Measurements from ENCODE around the gene UNKL.

UNKL gene

DNA sequence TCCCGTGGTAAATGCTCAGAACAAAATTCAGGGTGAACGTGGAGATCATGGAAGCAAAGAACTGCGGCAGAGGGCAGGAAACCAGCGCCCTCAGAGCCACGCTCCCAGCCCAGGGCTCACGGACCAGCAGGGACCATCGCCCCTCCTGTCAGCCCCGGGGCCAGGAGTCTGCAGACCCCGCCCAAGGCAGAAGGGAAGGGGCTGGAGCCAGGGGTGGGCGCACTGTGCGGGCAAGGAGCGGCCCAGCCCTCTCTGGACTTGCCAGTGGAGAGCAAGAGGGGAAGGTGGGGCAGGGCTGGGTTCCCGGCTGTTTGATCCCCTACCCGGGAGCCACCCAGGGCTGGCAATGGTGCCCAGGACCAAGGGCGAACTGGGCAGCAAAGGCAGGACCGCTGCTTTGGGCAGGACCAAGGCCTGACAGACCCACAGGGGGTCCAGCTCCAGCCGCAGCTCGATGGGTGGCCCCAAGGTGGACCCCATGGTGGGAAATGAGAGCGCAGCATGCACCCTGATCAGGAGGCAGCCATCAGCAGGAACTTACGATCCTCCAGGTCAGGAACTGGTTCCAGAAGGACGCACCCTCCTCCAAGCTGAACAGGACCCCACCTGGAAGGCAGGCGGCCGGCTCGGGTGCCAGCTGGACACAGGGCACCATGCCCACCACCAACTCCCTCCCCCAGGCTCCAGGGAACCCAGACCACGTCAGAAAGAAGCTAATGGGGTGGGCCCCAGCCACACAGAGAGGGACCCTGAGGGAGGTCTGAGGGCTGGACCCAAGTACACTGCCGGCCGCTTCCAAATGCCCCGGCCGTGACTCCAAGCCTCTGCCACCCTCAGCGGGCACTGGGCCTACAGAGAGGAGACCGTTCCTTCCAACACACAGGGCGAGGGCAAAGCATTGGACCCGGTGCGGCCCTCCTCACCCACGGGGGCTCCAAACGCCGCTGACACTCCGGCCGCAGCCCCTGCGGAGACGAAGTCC lies 41.0 kb upstream of the UNKL start:
- Histone ChIP-seq H3K18ac (ENCODE audit: low read length) (no peak overlapping the region), H3K27ac (ENCODE audit: low read depth, low read length) (no peak overlapping the region), H3K14ac (ENCODE audit: low read length) (no peak overlapping the region), H4K8ac (ENCODE audit: low read depth, low read length) (no peak overlapping the region), H3K4ac (ENCODE audit: low read depth, low read length) (no peak overlapping the region), H2AFZ (ENCODE audit: insufficient read depth, low read length, poor library complexity) (no peak overlapping the region), H3K4me3 (ENCODE audit: low read depth, low read length) (no peak overlapping the region), H3K9ac (ENCODE audit: low read length) (no peak overlapping the region), H3K4me1 (ENCODE audit: control insufficient read depth in 1 of 2, insufficient read depth in 2 of 2, low read length in 2 of 2) (no peaks in the 10 kb centered on the region), H2BK120ac (ENCODE audit: insufficient read depth, low read length, poor library complexity) (no peak overlapping the region), H4K91ac (ENCODE audit: low read depth, low read length) (no peak overlapping the region), H3K4me2 (ENCODE audit: low read length) (no peak overlapping the region), H3K79me1 (ENCODE audit: low read length) (no peaks in the 10 kb centered on the region), H4K12ac (ENCODE audit: low read depth, low read length) (no peak overlapping the region), H2BK5ac (ENCODE audit: low read depth, low read length, poor library complexity) (no peak overlapping the region), H2BK12ac (ENCODE audit: low read length) (no peak overlapping the region), H3K23ac (ENCODE audit: low read length) (no peak overlapping the region), H3K36me3 (ENCODE audit: control insufficient read depth in 1 of 2, insufficient read depth in 2 of 2, low read length in 2 of 2) (peaks cover 82 to 83% of the 10 kb centered on the region in 2 experiments), H3K9me3 (ENCODE audit: insufficient read depth, low read depth, low read length) (no peaks in the 10 kb centered on the region), H3K27me3 (ENCODE audit: insufficient read depth, low read length) (no peaks in the 10 kb centered on the region), H3K79me2 (ENCODE audit: control insufficient read depth, insufficient read depth, low read length, poor library complexity) (no peaks in the 10 kb centered on the region), H2AK5ac (ENCODE audit: low read length) (no peak overlapping the region)
- no CpG with 5 or more reads among the region's 41 CpGs for WGBS (ENCODE audit: extremely low coverage, insufficient coverage, insufficient read length)
- no peak for DNase-seq

DNA sequence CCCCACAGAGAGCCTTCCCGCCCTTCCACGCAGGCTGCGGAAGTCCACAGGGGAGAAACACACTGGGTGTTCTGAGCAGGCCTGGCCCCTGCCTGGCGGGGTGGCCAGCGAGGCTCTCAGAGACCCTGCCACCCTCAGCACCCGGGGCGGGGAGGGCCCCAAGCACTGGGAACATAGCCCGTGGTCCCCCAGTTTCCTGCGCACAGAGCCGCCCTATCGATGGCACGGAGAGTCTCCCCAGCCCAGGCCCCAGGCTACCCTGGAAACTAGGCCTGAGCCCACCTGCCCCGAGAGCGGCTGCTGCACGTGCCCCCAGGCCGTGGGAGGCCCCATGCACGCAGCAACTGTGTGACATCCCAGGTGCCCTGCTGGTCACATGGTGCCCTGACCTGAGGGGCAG lies 40.1 kb upstream of the UNKL start:
- Histone ChIP-seq H3K14ac (ENCODE audit: low read length) (no peak overlapping the region), H4K91ac (ENCODE audit: low read depth, low read length) (no peak overlapping the region), H3K4me1 (ENCODE audit: control insufficient read depth in 1 of 2, insufficient read depth in 2 of 2, low read length in 2 of 2) (no peaks in the 10 kb centered on the region), H3K4me3 (ENCODE audit: low read depth, low read length) (no peak overlapping the region), H2AK5ac (ENCODE audit: low read length) (no peak overlapping the region), H2AFZ (ENCODE audit: insufficient read depth, low read length, poor library complexity) (no peak overlapping the region), H3K18ac (ENCODE audit: low read length) (no peak overlapping the region), H4K8ac (ENCODE audit: low read depth, low read length) (no peak overlapping the region), H3K27ac (ENCODE audit: low read depth, low read length) (no peak overlapping the region), H3K79me1 (ENCODE audit: low read length) (no peaks in the 10 kb centered on the region), H3K4me2 (ENCODE audit: low read length) (no peak overlapping the region), H3K27me3 (ENCODE audit: insufficient read depth, low read length) (no peaks in the 10 kb centered on the region), H3K79me2 (ENCODE audit: control insufficient read depth, insufficient read depth, low read length, poor library complexity) (no peaks in the 10 kb centered on the region), H3K9me3 (ENCODE audit: insufficient read depth, low read depth, low read length) (no peaks in the 10 kb centered on the region), H4K12ac (ENCODE audit: low read depth, low read length) (no peak overlapping the region), H3K4ac (ENCODE audit: low read depth, low read length) (no peak overlapping the region), H3K23ac (ENCODE audit: low read length) (no peak overlapping the region), H2BK5ac (ENCODE audit: low read depth, low read length, poor library complexity) (no peak overlapping the region), H2BK12ac (ENCODE audit: low read length) (no peak overlapping the region), H3K36me3 (ENCODE audit: control insufficient read depth in 1 of 2, insufficient read depth in 2 of 2, low read length in 2 of 2) (peaks cover 84% of the 10 kb centered on the region in 2 experiments), H3K9ac (ENCODE audit: low read length) (no peak overlapping the region), H2BK120ac (ENCODE audit: insufficient read depth, low read length, poor library complexity) (no peak overlapping the region)
- DNase-seq: no peak
- WGBS (ENCODE audit: extremely low coverage, insufficient coverage, insufficient read length): no CpG with 5 or more reads among the region's 17 CpGs

DNA sequence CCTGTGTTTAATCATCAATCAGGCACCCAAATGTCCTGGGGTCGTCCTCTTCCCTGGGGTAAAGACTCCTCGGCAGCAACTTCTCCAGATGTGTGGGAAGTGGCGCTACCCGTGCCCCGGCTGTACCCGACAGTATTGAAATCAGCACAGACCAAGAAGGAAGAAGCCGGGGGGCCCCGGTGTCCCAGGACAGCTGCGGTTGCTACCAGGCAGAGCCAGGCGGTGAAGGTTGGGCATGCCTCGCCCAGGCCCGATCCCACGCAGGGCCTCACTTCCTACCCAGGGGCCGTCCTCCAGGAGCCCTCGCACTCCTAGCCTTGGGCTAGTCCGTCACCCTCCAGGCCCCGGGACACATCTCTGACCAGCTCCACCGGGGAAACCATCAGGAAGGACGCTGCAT lies 38.8 kb upstream of the UNKL start:
- Histone ChIP-seq H2AK5ac (ENCODE audit: low read length) (no peak overlapping the region), H4K91ac (ENCODE audit: low read depth, low read length) (no peak overlapping the region), H3K4ac (ENCODE audit: low read depth, low read length) (no peak overlapping the region), H3K27me3 (ENCODE audit: insufficient read depth, low read length) (no peaks in the 10 kb centered on the region), H2BK120ac (ENCODE audit: insufficient read depth, low read length, poor library complexity) (no peak overlapping the region), H3K4me1 (ENCODE audit: control insufficient read depth in 1 of 2, insufficient read depth in 2 of 2, low read length in 2 of 2) (no peaks in the 10 kb centered on the region), H3K79me2 (ENCODE audit: control insufficient read depth, insufficient read depth, low read length, poor library complexity) (no peaks in the 10 kb centered on the region), H4K12ac (ENCODE audit: low read depth, low read length) (no peak overlapping the region), H3K4me3 (ENCODE audit: low read depth, low read length) (no peak overlapping the region), H3K27ac (ENCODE audit: low read depth, low read length) (no peak overlapping the region), H3K9me3 (ENCODE audit: insufficient read depth, low read depth, low read length) (peaks cover 2% of the 10 kb centered on the region), H3K36me3 (ENCODE audit: control insufficient read depth in 1 of 2, insufficient read depth in 2 of 2, low read length in 2 of 2) (peaks cover 89 to 90% of the 10 kb centered on the region in 2 experiments), H3K14ac (ENCODE audit: low read length) (no peak overlapping the region), H2BK12ac (ENCODE audit: low read length) (no peak overlapping the region), H3K79me1 (ENCODE audit: low read length) (no peaks in the 10 kb centered on the region), H2BK5ac (ENCODE audit: low read depth, low read length, poor library complexity) (no peak overlapping the region), H3K4me2 (ENCODE audit: low read length) (no peak overlapping the region), H3K18ac (ENCODE audit: low read length) (no peak overlapping the region), H2AFZ (ENCODE audit: insufficient read depth, low read length, poor library complexity) (no peak overlapping the region), H4K8ac (ENCODE audit: low read depth, low read length) (no peak overlapping the region), H3K9ac (ENCODE audit: low read length) (no peak overlapping the region), H3K23ac (ENCODE audit: low read length) (no peak overlapping the region)
- DNase-seq: no peak
- WGBS (ENCODE audit: extremely low coverage, insufficient coverage, insufficient read length): no CpG with 5 or more reads among the region's 19 CpGs

DNA sequence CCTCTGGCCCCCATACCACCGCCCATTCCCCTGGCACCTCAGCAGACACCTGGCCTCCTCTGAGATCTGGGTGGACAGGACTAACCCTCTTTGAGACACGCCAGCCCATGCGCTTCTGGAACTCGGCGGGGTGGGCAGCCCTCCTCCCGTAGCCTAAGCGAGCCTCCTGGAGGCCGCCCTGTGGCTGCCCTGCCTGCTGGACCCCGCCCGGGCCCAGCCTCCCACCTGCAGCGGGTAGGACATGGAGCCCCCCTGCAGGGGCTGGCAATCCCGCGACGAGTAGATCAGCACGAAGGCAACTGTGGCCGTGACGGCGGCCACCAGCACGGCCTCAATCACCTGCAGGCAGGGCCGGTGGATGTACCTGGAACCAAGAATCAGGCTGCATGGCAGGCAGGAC lies 38.0 kb upstream of the UNKL start:
- no peak overlapping the region for H4K91ac ChIP-seq (ENCODE audit: low read depth, low read length)
- no peak overlapping the region for H2BK120ac ChIP-seq (ENCODE audit: insufficient read depth, low read length, poor library complexity)
- no peaks in the 10 kb centered on the region for H3K79me1 ChIP-seq (ENCODE audit: low read length)
- H3K4me1 ChIP-seq (ENCODE audit: control insufficient read depth in 1 of 2, insufficient read depth in 2 of 2, low read length in 2 of 2): no peaks in the 10 kb centered on the region
- H3K4ac ChIP-seq (ENCODE audit: low read depth, low read length): no peak overlapping the region
- H2AK5ac ChIP-seq (ENCODE audit: low read length): no peak overlapping the region
- no peak overlapping the region for H2AFZ ChIP-seq (ENCODE audit: insufficient read depth, low read length, poor library complexity)
- H3K27ac ChIP-seq (ENCODE audit: low read depth, low read length): no peak overlapping the region
- H3K79me2 ChIP-seq (ENCODE audit: control insufficient read depth, insufficient read depth, low read length, poor library complexity): no peaks in the 10 kb centered on the region
- no peak overlapping the region for H4K8ac ChIP-seq (ENCODE audit: low read depth, low read length)
- H3K9ac ChIP-seq (ENCODE audit: low read length): no peak overlapping the region
- H2BK12ac ChIP-seq (ENCODE audit: low read length): no peak overlapping the region
- DNase-seq: no peak
- H3K9me3 ChIP-seq (ENCODE audit: insufficient read depth, low read depth, low read length): peaks cover 2% of the 10 kb centered on the region
- no peak overlapping the region for H4K12ac ChIP-seq (ENCODE audit: low read depth, low read length)
- H3K14ac ChIP-seq (ENCODE audit: low read length): no peak overlapping the region
- no peak overlapping the region for H3K18ac ChIP-seq (ENCODE audit: low read length)
- WGBS (ENCODE audit: extremely low coverage, insufficient coverage, insufficient read length): no CpG with 5 or more reads among the region's 20 CpGs
- peaks cover 90% of the 10 kb centered on the region in 2 experiments for H3K36me3 ChIP-seq (ENCODE audit: control insufficient read depth in 1 of 2, insufficient read depth in 2 of 2, low read length in 2 of 2)
- no peak overlapping the region for H3K4me3 ChIP-seq (ENCODE audit: low read depth, low read length)
- no peak overlapping the region for H3K23ac ChIP-seq (ENCODE audit: low read length)
- H2BK5ac ChIP-seq (ENCODE audit: low read depth, low read length, poor library complexity): no peak overlapping the region
- no peak overlapping the region for H3K4me2 ChIP-seq (ENCODE audit: low read length)
- H3K27me3 ChIP-seq (ENCODE audit: insufficient read depth, low read length): no peaks in the 10 kb centered on the region
